Measurements from ENCODE around the gene BEGAIN. TPM values are rescaled to one million over a fixed set of nuclear protein-coding genes. Genes with fewer than 3 reads are reported as not detected.
A peak's percentile ranks its signal among the peaks of the same experiment; 100 is the strongest.

Gene BEGAIN
- total RNA-seq, 1 donor from 2014 or later = 5.1 TPM

- Mint-ChIP-seq H3K36me3 (ENCODE audit: low read depth) (no peaks in the 10 kb centered on the region), H3K27me3 (ENCODE audit: low read depth) (peaks cover 23% of the 10 kb centered on the region)
Measured at GRCh38 chr14:100570726-100571454, 16.3 kb downstream of the BEGAIN start.

DNA sequence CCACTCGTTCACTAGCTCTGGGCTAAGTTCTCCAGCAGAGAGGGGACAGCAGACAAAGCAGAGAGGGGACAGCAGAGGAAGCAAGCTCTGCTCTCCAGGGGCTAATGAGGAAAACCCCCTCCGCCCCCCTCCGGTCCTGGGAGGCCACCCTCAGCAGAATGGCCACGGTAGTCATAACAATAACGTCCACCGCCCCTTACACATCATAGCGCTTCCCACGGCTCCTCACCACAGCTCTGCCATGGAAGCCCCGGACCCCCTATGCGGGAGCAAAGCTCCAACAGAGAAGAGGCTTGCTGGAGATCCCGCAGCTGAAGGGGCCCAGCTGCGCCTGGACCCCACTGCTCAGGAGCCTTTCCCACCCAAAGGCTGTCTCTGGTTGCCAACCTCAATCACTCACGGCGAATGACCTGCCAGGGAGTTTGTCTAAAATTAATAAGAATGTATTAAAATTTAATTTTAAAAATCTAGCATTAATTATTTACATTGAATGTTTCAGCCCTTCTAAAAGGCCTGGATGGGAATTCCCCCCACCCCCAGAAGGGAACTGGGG, 17.4 kb downstream of the BEGAIN start:
- Mint-ChIP-seq H3K4me1 (ENCODE audit: low read depth) (peaks cover 12% of the 10 kb centered on the region), H3K27me3 (ENCODE audit: low read depth) (peaks cover 27% of the 10 kb centered on the region), H3K36me3 (ENCODE audit: low read depth) (no peaks in the 10 kb centered on the region), H3K9me3 (ENCODE audit: low read depth) (no peaks in the 10 kb centered on the region), H3K27ac (ENCODE audit: unreplicated experiment) (no peak overlapping the region), H3K4me3 (ENCODE audit: unreplicated experiment) (peak overlapping the region; percentile 70)
- no peak for TF ChIP-seq CTCF (IDR thresholded peaks at IDR 0.05)
- DNase-seq (ENCODE audit: low spot score) = no peak

More at GRCh38 chr14:100570726-100571454, 16.3 kb downstream of the BEGAIN start:
- no peak for DNase-seq (ENCODE audit: low spot score)
- Mint-ChIP-seq H3K9me3 (ENCODE audit: low read depth) (no peaks in the 10 kb centered on the region), H3K4me3 (ENCODE audit: unreplicated experiment) (no peak overlapping the region), H3K4me1 (ENCODE audit: low read depth) (peaks cover 12% of the 10 kb centered on the region), H3K27ac (ENCODE audit: unreplicated experiment) (no peak overlapping the region)
- TF ChIP-seq CTCF (IDR thresholded peaks at IDR 0.05) = no peak

GRCh38 chr14:100568998-100569733, 18.1 kb downstream of the BEGAIN start:
- H3K27me3 Mint-ChIP-seq (ENCODE audit: low read depth) = peaks cover 29% of the 10 kb centered on the region
- no peak for TF ChIP-seq CTCF (IDR thresholded peaks at IDR 0.05)
- no peak overlapping the region for H3K27ac Mint-ChIP-seq (ENCODE audit: unreplicated experiment)
- DNase-seq (ENCODE audit: low spot score) = no peak
- no peaks in the 10 kb centered on the region for H3K36me3 Mint-ChIP-seq (ENCODE audit: low read depth)
- H3K4me3 Mint-ChIP-seq (ENCODE audit: unreplicated experiment) = peak overlapping the region; percentile 70
- H3K9me3 Mint-ChIP-seq (ENCODE audit: low read depth) = no peaks in the 10 kb centered on the region
- peaks cover 12% of the 10 kb centered on the region for H3K4me1 Mint-ChIP-seq (ENCODE audit: low read depth)

- H3K27me3 Mint-ChIP-seq (ENCODE audit: low read depth) = peaks cover 29% of the 10 kb centered on the region
- no peaks in the 10 kb centered on the region for H3K9me3 Mint-ChIP-seq (ENCODE audit: low read depth)
- DNase-seq (ENCODE audit: low spot score) = no peak
- TF ChIP-seq CTCF (IDR thresholded peaks at IDR 0.05) = no peak
- H3K4me3 Mint-ChIP-seq (ENCODE audit: unreplicated experiment) = peak overlapping the region; percentile 47
- H3K36me3 Mint-ChIP-seq (ENCODE audit: low read depth) = no peaks in the 10 kb centered on the region
- H3K4me1 Mint-ChIP-seq (ENCODE audit: low read depth) = peaks cover 12% of the 10 kb centered on the region
- H3K27ac Mint-ChIP-seq (ENCODE audit: unreplicated experiment) = no peak overlapping the region
Measured at GRCh38 chr14:100568164-100568997, 18.8 kb downstream of the BEGAIN start.

GRCh38 chr14:100567877-100568163, 19.4 kb downstream of the BEGAIN start:
- TF ChIP-seq CTCF (IDR thresholded peaks at IDR 0.05) = no peak
- Mint-ChIP-seq H3K27me3 (ENCODE audit: low read depth) (peaks cover 33% of the 10 kb centered on the region), H3K4me1 (ENCODE audit: low read depth) (peaks cover 11% of the 10 kb centered on the region), H3K9me3 (ENCODE audit: low read depth) (no peaks in the 10 kb centered on the region), H3K4me3 (ENCODE audit: unreplicated experiment) (no peak overlapping the region), H3K36me3 (ENCODE audit: low read depth) (no peaks in the 10 kb centered on the region), H3K27ac (ENCODE audit: unreplicated experiment) (no peak overlapping the region)
- no peak for DNase-seq (ENCODE audit: low spot score)

All from chondrocyte (in vitro differentiated cells).